ENCODE results near the gene LUC7L3. TPM values are rescaled to one million over a fixed set of nuclear protein-coding genes. Genes with fewer than 3 reads are reported as not detected.

Gene LUC7L3
- total and polyA plus RNA-seq, 2 of the 13 experiments (the other 11 are each of a cell fraction or from before 2014, with no cell fraction given): 108 to 120 TPM

DNA sequence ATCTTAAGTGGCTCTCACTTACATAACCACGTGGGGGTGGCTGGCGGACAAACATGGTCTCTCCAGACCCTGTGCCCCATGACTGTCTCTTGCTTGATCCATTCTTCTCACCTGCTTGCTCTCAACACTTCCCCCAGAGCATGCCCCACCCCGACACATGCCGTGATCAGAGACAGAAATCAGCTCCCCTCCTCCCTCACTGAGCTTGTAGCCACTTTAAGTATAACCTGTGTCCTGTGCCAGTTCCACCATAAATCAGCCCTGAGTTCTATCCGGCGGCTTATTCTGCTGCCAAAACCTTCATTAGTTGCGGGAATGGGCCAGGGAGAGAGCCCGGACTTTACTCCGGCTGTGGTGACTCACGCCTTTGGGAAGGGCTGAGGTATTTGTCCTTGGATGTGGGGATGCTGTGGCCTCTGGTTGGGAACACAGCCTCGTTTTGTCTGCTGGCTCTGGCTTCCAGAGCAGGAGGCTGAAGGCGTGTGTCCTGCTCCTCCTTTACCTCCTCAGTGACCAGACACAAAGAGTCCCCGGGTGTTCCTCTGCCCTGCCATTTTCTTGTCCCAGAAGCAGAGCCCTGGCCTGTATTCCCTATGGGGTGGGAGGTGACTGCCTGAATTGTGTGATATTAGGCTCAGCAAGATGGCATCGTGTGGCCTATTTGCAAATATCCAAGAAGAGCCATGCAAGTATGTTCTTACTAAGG, 32.8 kb upstream of the LUC7L3 start (continued):
- TF ChIP-seq UBTF (CRISPR knock-in tag; IDR thresholded peaks at IDR 0.05) (peak; percentile 84), ZMYM2 (CRISPR knock-in tag; IDR thresholded peaks at IDR 0.05) (no peak), MLX (CRISPR knock-in tag; IDR thresholded peaks at IDR 0.05) (no peak; the same call in 1 of the 2 replicates), ATF7 (IDR thresholded peaks at IDR 0.05) (peak; percentile 41), ATF7 (CRISPR knock-in tag; IDR thresholded peaks at IDR 0.05) (peak; percentile 54), ZNF619 (CRISPR knock-in tag; IDR thresholded peaks at IDR 0.05) (peak; percentile 25; the same call in 1 of the 2 replicates), ZBTB49 (CRISPR knock-in tag; IDR thresholded peaks at IDR 0.05; ENCODE audit: borderline replicate concordance) (no peak), ZBTB44 (CRISPR knock-in tag; IDR thresholded peaks at IDR 0.05) (peak; percentile 2; the same call in 1 of the 2 replicates), ZNF10 (CRISPR knock-in tag; IDR thresholded peaks at IDR 0.05; ENCODE audit: borderline replicate concordance, low read depth) (no peak; the same call in 1 of the 2 replicates), KLF11 (CRISPR knock-in tag; IDR thresholded peaks at IDR 0.05) (peak; percentile 84; the same call in 1 of the 2 replicates), KLF15 (CRISPR knock-in tag; IDR thresholded peaks at IDR 0.05; ENCODE audit: borderline replicate concordance) (peak; percentile 4; the same call in 1 of the 2 replicates), ZNF256 (CRISPR knock-in tag; conservative IDR thresholded peaks at IDR 0.05) (no peak), ZNF660 (CRISPR knock-in tag; IDR thresholded peaks at IDR 0.05; ENCODE audit: borderline replicate concordance, low read depth) (no peak), HNRNPLL (IDR thresholded peaks at IDR 0.05; ENCODE audit: low read depth, low read length, poor library complexity, severe bottlenecking) (no peak), ZNF224 (CRISPR knock-in tag; IDR thresholded peaks at IDR 0.05) (peak; percentile 96), GABPA (IDR thresholded peaks at IDR 0.05; ENCODE audit: low read depth, low read length) (no peak), GABPA (CRISPR knock-in tag; IDR thresholded peaks at IDR 0.05; ENCODE audit: low read depth) (peak; percentile 14; the same call in 1 of the 2 replicates), ZNF510 (CRISPR knock-in tag; IDR thresholded peaks at IDR 0.05; ENCODE audit: low read depth) (no peak; the same call in 1 of the 2 replicates), ZFX (CRISPR knock-in tag; IDR thresholded peaks at IDR 0.05; ENCODE audit: low read depth) (peak; percentile 63; the same call in 1 of the 2 replicates), STAT5B (CRISPR knock-in tag; IDR thresholded peaks at IDR 0.05) (no peak), SMC3 (IDR thresholded peaks at IDR 0.05; ENCODE audit: low read length) (peak; percentile 16; the same call in 1 of the 2 replicates)
- TF ChIP-seq, protein P1, sequence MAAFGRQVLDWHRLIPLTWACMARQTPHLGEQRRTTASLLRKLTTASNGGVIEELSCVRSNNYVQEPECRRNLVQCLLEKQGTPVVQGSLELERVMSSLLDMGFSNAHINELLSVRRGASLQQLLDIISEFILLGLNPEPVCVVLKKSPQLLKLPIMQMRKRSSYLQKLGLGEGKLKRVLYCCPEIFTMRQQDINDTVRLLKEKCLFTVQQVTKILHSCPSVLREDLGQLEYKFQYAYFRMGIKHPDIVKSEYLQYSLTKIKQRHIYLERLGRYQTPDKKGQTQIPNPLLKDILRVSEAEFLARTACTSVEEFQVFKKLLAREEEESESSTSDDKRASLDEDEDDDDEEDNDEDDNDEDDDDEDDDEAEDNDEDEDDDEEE (CRISPR knock-in tag; IDR thresholded peaks at IDR 0.05): no peak
